ENCODE measurements around the gene EYS.

Gene EYS

DNA sequence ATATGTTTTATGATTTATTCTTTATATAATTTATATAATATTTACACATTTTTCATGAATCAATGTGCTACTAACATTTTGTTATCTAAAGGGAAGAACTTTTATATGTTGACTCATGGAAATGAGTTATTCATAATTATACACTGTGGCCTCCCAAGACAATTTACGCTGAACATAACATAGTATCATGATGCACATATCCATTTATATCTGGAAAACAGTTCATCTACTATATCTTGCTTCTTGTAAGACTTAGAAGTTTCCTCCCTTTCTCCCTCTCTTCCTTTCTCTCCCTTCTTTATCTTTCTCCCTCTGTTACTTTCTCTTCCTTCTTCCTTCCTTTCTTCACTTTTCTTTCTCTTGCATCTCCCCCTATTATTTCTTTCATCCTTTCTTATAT is 1.1 kb upstream of the EYS start:
- TF ChIP-seq CTCF (conservative IDR thresholded peaks at IDR 0.05) = no peak
- H3K27ac ChIP-seq = no peak overlapping the region

- no peak overlapping the region for H3K27ac ChIP-seq
- TF ChIP-seq CTCF (conservative IDR thresholded peaks at IDR 0.05) (no peak), ZFX (IDR thresholded peaks at IDR 0.05) (no peak)
Measured at GRCh38 chr6:65706436-65706835, 590 bp downstream of the EYS start.

- H3K27ac ChIP-seq = no peak overlapping the region
- no peak for TF ChIP-seq CTCF (conservative IDR thresholded peaks at IDR 0.05)
Measured at GRCh38 chr6:65701325-65701724, 5.7 kb downstream of the EYS start.

DNA sequence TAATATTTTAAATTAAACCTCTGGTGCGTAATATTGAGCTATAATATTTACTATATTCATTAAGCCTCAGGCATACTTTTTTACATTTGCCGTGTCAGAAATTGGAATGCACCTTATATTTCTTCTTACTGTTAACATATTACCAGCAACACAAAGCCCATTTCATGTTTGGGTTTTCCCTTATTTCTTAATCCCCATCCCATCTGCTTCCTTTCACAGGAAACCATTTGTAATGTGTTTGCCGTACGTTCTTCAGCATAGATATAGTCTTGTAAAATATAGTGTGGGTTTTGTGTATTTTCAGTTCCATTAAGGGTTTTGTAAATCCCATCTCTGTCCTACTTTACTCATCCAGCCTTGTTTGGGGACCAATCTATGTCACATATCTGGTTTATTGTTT is 6.5 kb downstream of the EYS start:
- TF ChIP-seq CTCF (conservative IDR thresholded peaks at IDR 0.05) (no peak), ZFX (IDR thresholded peaks at IDR 0.05) (no peak)
- H3K27ac ChIP-seq = no peak overlapping the region

- no peak overlapping the region for H3K27ac ChIP-seq
- no peak for TF ChIP-seq ZFX (IDR thresholded peaks at IDR 0.05)
- no peak for TF ChIP-seq CTCF (conservative IDR thresholded peaks at IDR 0.05)
Measured at GRCh38 chr6:65692109-65692508, 14.9 kb downstream of the EYS start.

GRCh38 chr6:65680232-65680631 is 26.8 kb downstream of the EYS start:
- no peak overlapping the region for H3K27ac ChIP-seq
- no peak for TF ChIP-seq CTCF (conservative IDR thresholded peaks at IDR 0.05)
- no peak for TF ChIP-seq ZFX (IDR thresholded peaks at IDR 0.05)

DNA sequence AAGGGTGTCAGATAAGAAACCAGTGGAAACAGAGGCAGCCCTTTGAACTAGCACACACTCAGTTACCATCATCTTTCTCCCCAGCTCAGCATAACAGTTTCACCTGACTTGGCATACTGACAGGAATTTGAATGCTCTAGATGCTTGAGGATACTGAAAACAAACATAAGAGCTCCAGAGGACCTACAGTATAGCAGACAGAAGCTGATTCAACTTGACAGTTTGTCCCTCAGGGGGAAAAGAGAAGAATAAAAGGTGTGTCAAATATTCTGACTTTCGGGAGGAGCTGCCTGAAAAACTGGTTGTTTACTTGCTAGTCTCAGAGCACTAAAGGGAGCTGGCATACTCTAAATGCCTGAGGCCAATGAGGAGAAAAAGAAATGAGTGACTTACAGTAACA is 35.1 kb downstream of the EYS start:
- no peak overlapping the region for H3K27ac ChIP-seq
- TF ChIP-seq ZFX (IDR thresholded peaks at IDR 0.05) (no peak), CTCF (conservative IDR thresholded peaks at IDR 0.05) (no peak)

Data from C4-2B (cell line).